ENCODE data around the gene PHF12.

Gene PHF12

DNA sequence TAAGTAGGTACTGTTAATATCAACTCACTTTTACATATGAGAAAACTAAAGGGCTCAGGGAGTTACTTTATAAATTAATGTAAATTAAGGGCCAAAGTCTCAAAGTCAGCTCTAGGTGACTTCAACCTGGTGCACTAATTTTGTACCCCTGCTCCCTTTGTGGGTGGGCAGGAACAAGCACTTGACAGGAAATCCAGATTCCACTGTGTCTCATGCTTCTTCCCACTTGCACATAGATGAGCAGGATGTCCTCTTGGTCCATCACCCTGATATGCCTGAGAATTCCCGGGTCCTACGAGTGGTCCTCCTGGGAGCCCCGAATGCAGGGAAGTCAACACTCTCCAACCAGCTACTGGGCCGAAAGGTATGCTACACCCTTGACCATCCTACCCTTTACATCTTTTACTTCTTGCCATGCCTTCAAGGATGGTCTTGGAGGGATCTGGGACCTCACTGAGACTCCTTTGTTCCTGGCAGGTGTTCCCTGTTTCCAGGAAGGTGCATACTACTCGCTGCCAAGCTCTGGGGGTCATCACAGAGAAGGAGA, 95.2 kb downstream of the PHF12 start:
- DNase-seq, result no peak

- DNase-seq, result no peak
Observed at GRCh38 chr17:28855336-28855679, 96.0 kb downstream of the PHF12 start.

All from left hindlimb (tissue), 1 donor.